CD14-positive monocyte (primary cell): ENCODE results near the gene GAB1. TPM values are rescaled to one million over a fixed set of nuclear protein-coding genes. Genes with fewer than 3 reads are reported as not detected.
A peak's percentile ranks its signal among the peaks of the same experiment; 100 is the strongest.

ENCODE experiments used
- DNase-seq, 3 donors: peaks; one replicate each; pipeline ENCODE4 v3.0.0-alpha.2; 2011 to 2022
- H2AFZ ChIP-seq: 2 replicates; pipeline ENCODE4 v1.6.0; 2012; ENCODE audit warnings: mild to moderate bottlenecking, low read depth, low read length, inconsistent platforms; ENCODE audit not compliant: insufficient read depth, poor library complexity, severe bottlenecking
- H3K27ac ChIP-seq, 2 donors: 1 replicate in 1 of 2; 2 replicates in 1 of 2; pipeline ENCODE4 v1.5.1; 2012 to 2013; ENCODE audit warnings: low read length in 2 of 2, control low read depth in 1 of 2, inconsistent platforms in 1 of 2, low read depth in 1 of 2, mild to moderate bottlenecking in 1 of 2
- H3K27me3 ChIP-seq, 2 donors: one replicate each; pipeline versions ENCODE4 v1.6.0 to v1.6.1; 2011 to 2013; ENCODE audit warnings: low read length in 2 of 2; ENCODE audit not compliant: control insufficient read depth in 2 of 2, insufficient read depth in 2 of 2
- H3K36me3 ChIP-seq, 2 donors: replicated peaks in 1 of 2; 1 replicate in 1 of 2; 2 replicates in 1 of 2; pipeline versions ENCODE4 v1.5.1 to v1.6.1; 2012 to 2013; ENCODE audit warnings: low read length in 2 of 2, control low read depth in 1 of 2, inconsistent platforms in 1 of 2, mild to moderate bottlenecking in 1 of 2; ENCODE audit not compliant: insufficient read depth in 2 of 2, control insufficient read depth in 1 of 2
- H3K4me1 ChIP-seq, 2 donors: 1 replicate in 1 of 2; 2 replicates in 1 of 2; pipeline versions ENCODE4 v1.5.1 to v1.6.1; 2012 to 2013; ENCODE audit warnings: low read length in 2 of 2, control low read depth in 1 of 2, inconsistent platforms in 1 of 2, mild to moderate bottlenecking in 1 of 2, moderate library complexity in 1 of 2; ENCODE audit not compliant: insufficient read depth in 2 of 2, control insufficient read depth in 1 of 2
- H3K4me2 ChIP-seq: replicated peaks from 2 replicates; pipeline ENCODE3; 2012; ENCODE audit warnings: low read length, moderate library complexity, mild to moderate bottlenecking; ENCODE audit not compliant: poor library complexity, severe bottlenecking; ENCODE audit errors: extremely low read depth
- H3K4me3 ChIP-seq, 3 experiments: fragments of 200-600 bp in 1 of 3; sonication (generic) in 1 of 3; replicated peaks in 1 of 3; 1 replicate in 2 of 3; 2 replicates in 1 of 3; pipeline ENCODE4 v1.5.1; 2011 to 2013; ENCODE audit warnings: low read length in 3 of 3, mild to moderate bottlenecking in 3 of 3, control low read depth in 2 of 3, low read depth in 2 of 3, inconsistent platforms in 1 of 3, moderate library complexity in 1 of 3
- H3K79me2 ChIP-seq: 2 replicates; pipeline ENCODE4 v1.6.0; 2012; ENCODE audit warnings: mild to moderate bottlenecking, control low read depth, inconsistent platforms, low read length, moderate library complexity; ENCODE audit not compliant: insufficient read depth
- H3K9ac ChIP-seq: 2 replicates; pipeline ENCODE4 v1.6.0; 2017; ENCODE audit warnings: low read length, mild to moderate bottlenecking; ENCODE audit not compliant: insufficient read depth, poor library complexity, severe bottlenecking
- H3K9me3 ChIP-seq, 2 donors: replicated peaks in 1 of 2; 1 replicate in 1 of 2; 2 replicates in 1 of 2; pipeline versions ENCODE4 v1.5.1 to v1.6.1; 2012 to 2013; ENCODE audit warnings: low read length in 2 of 2, control low read depth in 1 of 2; ENCODE audit not compliant: control insufficient read depth in 1 of 2, insufficient read depth in 1 of 2
- H4K20me1 ChIP-seq: 2 replicates; pipeline ENCODE4 v1.6.0; 2012; ENCODE audit warnings: mild to moderate bottlenecking, low read length, control low read depth, moderate library complexity; ENCODE audit not compliant: insufficient read depth
- H3K27ac Mint-ChIP-seq, 7 donors: one replicate each; pipeline ENCODE4 v1.8.0; 2020; ENCODE audit warnings: mild to moderate bottlenecking in 7 of 7, mixed read lengths in 7 of 7, moderate library complexity in 6 of 7, inconsistent platforms in 2 of 7
- H3K27me3 Mint-ChIP-seq, 3 donors: one replicate each; pipeline ENCODE4 v1.8.0; 2021 to 2022; ENCODE audit warnings: low read depth in 3 of 3, mild to moderate bottlenecking in 3 of 3, mixed read lengths in 3 of 3, moderate library complexity in 3 of 3, inconsistent platforms in 1 of 3
- H3K36me3 Mint-ChIP-seq, 2 donors: one replicate each; pipeline ENCODE4 v1.8.0; 2020; ENCODE audit warnings: mixed read lengths in 2 of 2, inconsistent platforms in 1 of 2, mild to moderate bottlenecking in 1 of 2
- H3K4me1 Mint-ChIP-seq: one replicate; pipeline ENCODE4 v1.8.0; 2020; ENCODE audit warnings: mild to moderate bottlenecking, mixed read lengths
- H3K4me3 Mint-ChIP-seq, 2 donors: one replicate each; pipeline ENCODE4 v1.8.0; 2020; ENCODE audit warnings: mild to moderate bottlenecking in 2 of 2, mixed read lengths in 2 of 2, moderate library complexity in 1 of 2
- H3K9me3 Mint-ChIP-seq, 7 donors: one replicate each; pipeline ENCODE4 v1.8.0; 2020 to 2022; ENCODE audit warnings: mixed read lengths in 7 of 7, mild to moderate bottlenecking in 6 of 7, moderate library complexity in 6 of 7, inconsistent platforms in 2 of 7
- CTCF ChIP-seq: fragments of 200-600 bp; IDR thresholded peaks from one replicate; pipeline ENCODE4 v1.8.0; 2022; ENCODE audit warnings: antibody characterized with exemption, mild to moderate bottlenecking
- WGBS: methylation state at CpG from one replicate; pipeline ENCODE4 v1.1.5; 2013; ENCODE audit warnings: missing lambda C conversion rate; ENCODE audit not compliant: insufficient coverage; 5-methylcytosine and 5-hydroxymethylcytosine counted together
- intact Hi-C, 2 donors: fragments of 100-400 bp; cut with micrococcal nuclease; formaldehyde crosslinking; loops; one replicate each; pipeline versions ENCODE4 v1.15.0 to v1.15.1; 2023
- polyA plus RNA-seq, 3 donors: library from polyadenylated mRNA; depleted of rRNA in 1 of 3; unstranded in 2 of 3; stranded (reverse) in 1 of 3; fragments of 300-500 nt in 2 of 3; fragments of >200 nt in 1 of 3; fragmentation: Illumina TruSeq in 2 of 3; gene quantifications; 1 replicate in 2 of 3; 2 replicates in 1 of 3; pipeline ENCODE4 v1.2.3, GENCODE V29; 2012 to 2021

GAB1 gene
- polyA plus RNA-seq, 3 donors, result 0.55 to 7.3 (median 0.69) TPM

- Histone ChIP-seq H4K20me1 (peaks cover 36% of the 10 kb centered on the region), H3K9ac (no peak overlapping the region), H3K4me2 (no peak overlapping the region), H3K27ac (no peak overlapping the region), H3K9me3 (no peaks in the 10 kb centered on the region), H3K4me1 (peaks cover 15 to 23% of the 10 kb centered on the region in 2 donors), H3K4me3 (no peak overlapping the region), H3K27me3 (no peaks in the 10 kb centered on the region), H3K36me3 (no peaks in the 10 kb centered on the region), H2AFZ (no peak overlapping the region), H3K79me2 (peaks cover 9% of the 10 kb centered on the region)
- Mint-ChIP-seq H3K9me3 (peaks cover 0 to 2% (median 0%) of the 10 kb centered on the region in 7 donors), H3K4me1 (peaks cover 30% of the 10 kb centered on the region), H3K4me3 (no peak overlapping the region), H3K27me3 (peaks cover 0 to 1% (median 0%) of the 10 kb centered on the region in 3 donors), H3K36me3 (peaks cover 3 to 4% of the 10 kb centered on the region in 2 donors), H3K27ac (peak overlapping the region in 1 of 7 donors; percentile 28)
- intact Hi-C loops, result loop anchor here in 1 of 2 donors (10.0 kb wide), 1 partner anchor 56 kb away; the partner anchor contains the start of gene GAB1
- no CpG with 5 or more reads among the region's 3 CpGs for WGBS
- no peak for DNase-seq
- TF ChIP-seq CTCF, result no peak
Observed at GRCh38 chr4:143391261-143391660, 54.6 kb downstream of the GAB1 start.

GRCh38 chr4:143391895-143392294 lies 55.2 kb downstream of the GAB1 start:
- peaks cover 15 to 23% of the 10 kb centered on the region in 2 donors for H3K4me1 ChIP-seq
- no peak overlapping the region for H2AFZ ChIP-seq
- H3K27me3 ChIP-seq, result no peaks in the 10 kb centered on the region
- TF ChIP-seq CTCF, result no peak
- Mint-ChIP-seq H3K27ac (no peak overlapping the region), H3K4me1 (peaks cover 30% of the 10 kb centered on the region), H3K36me3 (peaks cover 3 to 4% of the 10 kb centered on the region in 2 donors), H3K4me3 (no peak overlapping the region), H3K27me3 (peaks cover 0 to 1% (median 0%) of the 10 kb centered on the region in 3 donors), H3K9me3 (peaks cover 0 to 2% (median 0%) of the 10 kb centered on the region in 7 donors)
- H3K79me2 ChIP-seq, result peaks cover 9% of the 10 kb centered on the region
- no peaks in the 10 kb centered on the region for H3K36me3 ChIP-seq
- no peaks in the 10 kb centered on the region for H3K9me3 ChIP-seq
- no peak for DNase-seq
- intact Hi-C loops, result loop anchor here in 1 of 2 donors (10.0 kb wide), 1 partner anchor 57 kb away; the partner anchor contains the start of gene GAB1
- no peak overlapping the region for H3K9ac ChIP-seq
- no peak overlapping the region for H3K4me2 ChIP-seq
- H3K27ac ChIP-seq, result no peak overlapping the region
- H4K20me1 ChIP-seq, result peaks cover 36% of the 10 kb centered on the region
- H3K4me3 ChIP-seq, result no peak overlapping the region
- WGBS, result no CpG with 5 or more reads among the region's 3 CpGs
